Superior temporal gyrus (tissue), 1 donor: ENCODE data around the gene CPED1.

Source experiments
- DNase-seq: peaks from one replicate; pipeline ENCODE4 v3.0.0-alpha.2; 2016; ENCODE audit errors: extremely low spot score

The CPED1 gene

GRCh38 chr7:121138262-121138933, 149.9 kb downstream of the CPED1 start:
- DNase-seq: no peak

GRCh38 chr7:121139427-121139826, 150.9 kb downstream of the CPED1 start:
- DNase-seq: no peak

- no peak for DNase-seq
Measured at GRCh38 chr7:121140790-121141189, 152.3 kb downstream of the CPED1 start.

- no peak for DNase-seq
Measured at GRCh38 chr7:121151774-121152221, 163.3 kb downstream of the CPED1 start.

GRCh38 chr7:121153411-121153810, 164.9 kb downstream of the CPED1 start:
- DNase-seq: no peak

DNA sequence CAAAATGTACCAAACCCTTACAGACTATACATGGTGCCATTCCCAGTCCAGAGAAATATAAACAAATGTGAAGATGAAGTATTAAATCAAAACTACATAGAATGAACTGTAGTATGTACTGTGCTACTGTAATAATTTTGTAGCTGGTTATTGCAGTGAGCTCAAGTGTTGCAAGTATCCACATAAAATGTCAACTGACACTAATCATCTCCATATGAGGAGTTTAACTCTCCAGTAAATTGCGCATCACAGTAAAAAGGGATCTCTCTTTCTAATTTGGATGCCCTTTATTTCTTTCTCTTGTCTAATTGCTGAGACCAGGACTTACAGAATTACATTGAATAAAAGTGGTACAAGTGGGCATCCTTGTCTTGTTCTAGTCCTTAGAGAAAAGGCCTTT, 165.5 kb downstream of the CPED1 start:
- no peak for DNase-seq

GRCh38 chr7:121156825-121157224, 168.3 kb downstream of the CPED1 start:
- DNase-seq: no peak

GRCh38 chr7:121157341-121157751, 168.8 kb downstream of the CPED1 start:
- DNase-seq: no peak

DNA sequence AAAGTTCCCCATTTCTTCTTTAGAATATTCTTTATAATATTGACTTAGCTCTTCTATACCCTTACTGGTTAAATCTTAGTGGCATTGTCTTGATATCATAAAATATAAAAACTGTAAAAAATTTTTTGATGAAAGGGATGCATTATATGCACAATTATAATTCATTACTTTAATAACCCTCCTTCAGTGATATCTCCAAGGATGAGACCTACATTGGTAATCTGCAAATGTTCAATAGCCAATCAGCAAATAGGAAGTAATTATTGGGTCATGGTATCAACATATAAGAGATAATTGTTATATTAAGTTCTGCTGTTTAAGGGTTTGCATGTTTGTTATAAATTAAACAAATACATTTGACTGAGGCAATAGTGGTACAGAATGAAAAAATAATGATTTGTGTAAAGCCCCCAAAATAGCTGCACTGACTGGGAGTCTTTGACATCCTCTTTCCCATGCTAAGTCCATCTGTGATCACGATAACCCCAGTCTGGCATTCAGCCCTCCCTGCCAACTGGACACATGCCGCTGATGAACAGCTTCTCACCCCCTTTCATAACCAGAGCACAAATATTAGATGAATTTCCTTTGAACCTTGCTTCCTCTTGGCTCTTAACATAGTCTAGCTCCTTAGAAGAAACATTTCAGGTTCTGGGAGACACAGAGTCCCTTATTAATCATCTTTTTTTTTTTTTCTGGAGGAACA, 169.5 kb downstream of the CPED1 start:
- DNase-seq: no peak

GRCh38 chr7:121158665-121159064, 170.2 kb downstream of the CPED1 start:
- DNase-seq: no peak

- no peak for DNase-seq
Measured at GRCh38 chr7:121159553-121159952, 171.0 kb downstream of the CPED1 start.

- no peak for DNase-seq
Measured at GRCh38 chr7:121160150-121161008, 171.9 kb downstream of the CPED1 start.

DNA sequence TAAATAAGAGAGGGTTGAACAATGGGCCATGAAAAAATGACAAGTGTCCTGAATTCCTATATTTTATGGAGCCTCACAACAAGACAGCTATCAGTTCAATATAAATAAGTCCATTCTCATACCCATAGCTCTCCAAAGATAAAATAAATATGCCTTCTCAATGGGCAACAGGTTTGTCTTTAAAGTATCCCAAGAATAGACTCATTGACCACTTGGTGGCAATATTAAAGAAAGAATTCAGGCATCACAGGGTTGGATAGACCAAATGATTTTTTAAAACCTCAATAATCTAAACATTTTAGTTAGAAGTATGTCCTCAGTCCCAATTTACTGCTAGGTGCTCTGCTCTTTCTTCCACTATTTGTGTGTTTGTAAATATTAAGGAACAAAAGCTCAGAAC, 175.2 kb downstream of the CPED1 start:
- DNase-seq: no peak

DNA sequence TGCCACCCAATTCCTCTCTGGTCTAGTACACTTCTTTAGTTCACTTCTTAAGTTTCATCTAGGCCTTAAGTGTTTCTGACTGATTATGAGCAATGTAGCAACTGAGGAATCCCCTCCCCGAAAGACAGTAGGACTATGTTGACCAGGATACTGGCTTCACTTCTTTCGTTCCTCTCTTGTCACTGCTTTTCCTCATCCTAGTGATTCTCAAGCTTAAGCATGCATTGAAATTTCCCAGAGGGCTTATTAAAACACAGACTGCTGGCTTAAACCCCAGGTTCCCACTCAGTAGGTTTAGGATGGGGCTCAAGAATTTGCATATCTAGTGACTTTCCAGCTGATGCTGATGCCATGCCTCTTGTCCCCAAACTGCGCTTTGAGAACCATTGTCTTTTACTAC, 175.7 kb downstream of the CPED1 start:
- no peak for DNase-seq

DNA sequence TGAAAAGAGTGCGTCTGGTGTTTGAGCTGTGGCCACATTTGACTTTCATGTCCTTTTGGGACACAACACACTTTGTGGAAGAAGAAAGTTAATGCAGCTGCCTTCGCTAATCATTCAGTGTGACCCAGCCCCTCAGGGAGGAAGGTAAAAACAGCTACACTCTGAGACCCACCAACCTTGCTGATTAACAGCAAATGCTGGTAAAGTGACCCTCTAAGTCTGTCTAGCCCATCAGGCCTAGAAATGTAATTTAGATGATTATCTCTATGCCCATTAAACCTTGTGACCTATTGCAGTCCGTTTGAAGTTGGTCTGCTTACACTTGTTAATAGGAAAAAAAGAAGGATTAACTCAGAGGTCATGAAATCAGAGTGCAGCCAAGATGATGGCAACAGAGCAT, 178.4 kb downstream of the CPED1 start:
- no peak for DNase-seq

DNA sequence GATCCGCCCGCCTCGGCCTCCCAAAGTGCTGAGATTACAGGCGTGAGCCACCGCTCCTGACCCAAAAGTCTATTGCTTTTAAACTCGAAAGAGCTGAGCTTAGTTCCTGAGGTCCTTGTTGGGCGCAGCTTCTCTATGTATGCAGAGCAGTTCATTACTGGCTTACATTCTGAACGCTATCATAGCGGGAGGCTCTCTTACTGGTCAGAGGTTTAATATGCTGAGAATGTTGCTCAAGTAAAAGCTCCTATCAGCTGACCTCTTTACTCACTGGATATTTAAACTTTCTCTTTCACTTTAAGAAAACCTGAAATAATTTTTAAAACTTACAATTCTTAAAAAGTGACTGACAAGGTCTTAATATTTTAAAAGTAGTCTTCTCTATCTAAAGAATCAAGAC, 179.5 kb downstream of the CPED1 start:
- DNase-seq: no peak

DNA sequence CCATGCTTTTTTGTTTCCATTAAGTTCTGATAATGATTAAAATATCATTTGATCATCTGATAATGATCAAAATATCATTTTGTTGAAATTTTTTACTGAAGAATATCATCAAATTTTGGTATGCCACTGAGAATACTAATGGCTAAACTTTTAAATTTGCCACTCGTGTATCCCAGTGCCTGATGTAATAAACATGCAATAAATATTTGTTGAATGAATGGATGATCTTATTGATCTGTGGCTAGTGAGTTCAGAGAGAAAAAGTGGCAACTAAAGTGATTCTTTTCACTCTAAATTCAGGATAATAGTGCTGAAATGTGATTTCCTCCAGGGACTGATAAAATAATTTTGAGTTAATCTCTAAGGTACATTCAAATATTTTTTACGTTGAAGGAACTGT, 181.0 kb downstream of the CPED1 start:
- no peak for DNase-seq

DNA sequence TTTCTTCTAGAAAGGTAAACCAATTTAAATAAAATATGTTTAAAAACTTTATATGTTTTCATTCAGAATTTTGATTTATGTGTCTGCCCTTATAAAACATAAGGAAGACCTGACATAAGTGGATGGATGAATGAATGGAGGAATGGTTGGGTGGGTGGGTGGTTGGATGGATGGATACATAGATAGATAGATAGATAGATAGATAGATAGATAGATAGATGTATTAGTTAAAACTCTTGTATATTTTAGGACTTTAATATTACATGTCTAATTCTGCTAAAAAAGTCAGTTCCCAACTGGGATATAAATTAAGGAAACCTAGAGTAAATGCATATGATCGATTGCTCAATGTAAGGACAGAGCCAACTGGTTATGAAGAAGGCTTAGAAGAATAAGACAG, 184.0 kb downstream of the CPED1 start:
- no peak for DNase-seq

DNA sequence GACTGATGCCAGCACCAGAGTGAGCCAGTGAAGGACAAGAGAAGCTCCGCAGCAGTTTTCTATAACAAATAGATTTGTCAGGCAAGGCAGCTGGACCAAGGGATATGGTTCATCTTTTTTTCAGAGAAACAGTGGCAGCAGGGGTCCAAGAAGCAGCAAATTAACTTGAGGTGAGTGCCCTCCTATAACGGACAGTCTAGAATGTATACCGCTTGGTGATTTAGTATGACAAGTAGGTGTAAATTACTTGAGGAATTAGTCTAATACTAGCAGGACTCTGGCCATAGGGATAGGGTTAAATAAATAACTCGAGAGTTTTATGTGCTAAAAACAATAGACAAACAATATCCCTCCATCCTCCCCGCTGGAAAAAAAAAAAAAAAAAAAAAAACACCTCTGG, 187.3 kb downstream of the CPED1 start:
- DNase-seq: no peak

DNA sequence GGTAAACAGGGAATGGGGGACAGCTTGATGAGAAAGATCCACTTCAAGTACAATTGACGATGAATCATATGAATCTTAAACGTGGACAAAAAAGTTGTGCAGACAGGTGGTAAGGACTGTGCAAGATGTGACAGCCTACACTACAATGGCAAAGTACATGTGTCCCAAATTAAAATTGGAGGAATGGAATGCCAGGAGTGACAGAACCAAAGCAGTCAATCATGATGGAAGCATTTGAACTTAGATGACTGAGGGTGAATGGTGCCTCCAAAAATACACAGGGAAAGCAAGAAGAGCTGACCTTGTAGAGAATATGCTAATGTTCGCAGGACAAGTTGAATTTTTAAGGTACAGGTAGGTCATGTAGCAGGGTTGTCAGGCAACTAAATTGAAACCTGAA, 189.9 kb downstream of the CPED1 start:
- DNase-seq: no peak

GRCh38 chr7:121178869-121179497, 190.5 kb downstream of the CPED1 start:
- no peak for DNase-seq

DNA sequence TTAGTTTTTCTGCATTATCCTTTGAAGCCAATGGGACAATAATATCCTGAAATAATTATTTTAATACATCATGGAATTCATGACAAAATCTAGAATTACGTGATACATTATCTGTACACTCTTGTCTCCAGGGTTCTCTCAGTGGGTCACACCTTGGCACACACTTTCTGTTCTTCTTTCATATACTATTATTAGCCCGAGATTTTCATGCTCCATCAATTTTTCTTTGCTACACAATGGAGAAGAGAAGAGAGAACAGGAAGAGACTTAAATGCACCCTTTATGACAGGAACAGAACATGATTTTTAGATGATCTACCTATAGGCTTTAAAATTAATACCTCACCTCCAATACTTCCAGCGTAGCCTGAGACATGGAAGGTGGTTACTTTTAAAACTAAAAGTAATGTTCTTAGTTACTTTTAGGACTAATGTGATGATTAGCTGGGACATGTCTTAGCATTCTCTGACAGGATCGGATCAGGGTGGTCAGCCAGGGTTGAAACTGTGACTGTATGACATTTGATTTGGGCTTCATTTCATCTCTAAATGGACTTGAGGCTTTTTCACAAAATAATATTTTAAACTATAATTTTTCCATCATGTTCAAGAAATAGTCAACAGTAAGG, 192.0 kb downstream of the CPED1 start:
- no peak for DNase-seq
